HepG2 (cell line): ENCODE measurements around the gene OSBPL3. TPM values are rescaled to one million over a fixed set of nuclear protein-coding genes. Genes with fewer than 3 reads are reported as not detected.

Source experiments
- ATAD3A ChIP-seq: sonication (generic); formaldehyde crosslinking; IDR thresholded peaks from 2 replicates; pipeline ENCODE4 v1.4.0; 2020; ENCODE audit warnings: missing genetic modification reagents
- EZH2 ChIP-seq: conservative IDR thresholded peaks from 2 replicates; pipeline ENCODE4 v1.6.1; 2012; ENCODE audit warnings: mild to moderate bottlenecking, low read depth, low read length, moderate library complexity
- FLYWCH1 ChIP-seq: sonication (generic); formaldehyde crosslinking; IDR thresholded peaks from 2 replicates; pipeline ENCODE4 v1.8.1; 2023; ENCODE audit warnings: mild to moderate bottlenecking, missing genetic modification reagents
- GMEB1 ChIP-seq: sonication (generic); formaldehyde crosslinking; IDR thresholded peaks from 2 replicates; pipeline ENCODE4 v1.5.1; 2020; ENCODE audit warnings: missing genetic modification reagents, mild to moderate bottlenecking, borderline replicate concordance
- GTF2F1 ChIP-seq: fragments of 150-350 bp; IDR thresholded peaks from 2 replicates; pipeline ENCODE4 v1.6.1; 2014; ENCODE audit warnings: low read length
- KDM5B ChIP-seq: sonication (generic); formaldehyde crosslinking; IDR thresholded peaks from 2 replicates; pipeline ENCODE4 v1.4.0; 2020; ENCODE audit warnings: missing genetic modification reagents, mild to moderate bottlenecking, borderline replicate concordance
- THRA ChIP-seq: sonication (generic); formaldehyde crosslinking; IDR thresholded peaks from 2 replicates; pipeline ENCODE4 v1.4.0; 2020; ENCODE audit warnings: missing genetic modification reagents, borderline replicate concordance
- ZXDC ChIP-seq: sonication (generic); formaldehyde crosslinking; IDR thresholded peaks from 2 replicates; pipeline ENCODE4 v1.5.0; 2020; ENCODE audit warnings: mild to moderate bottlenecking, missing genetic modification reagents
- polyA plus RNA-seq, 8 experiments: library from polyadenylated mRNA; depleted of rRNA in 3 of 8; stranded (reverse) in 7 of 8; unstranded in 1 of 8; fragments of >200 nt; fragmentation: Illumina TruSeq in 4 of 8; extraction: Trizol in 4 of 8; gene quantifications; 2 replicates each; pipeline versions ENCODE4 v1.2.1 to v1.2.3, GENCODE V29; 2011 to 2016; ENCODE audit warnings: low read depth in 4 of 8, missing spikeins in 1 of 8, mixed read lengths in 1 of 8; ENCODE audit not compliant: insufficient read depth in 1 of 8
- total RNA-seq, 5 experiments: library from RNA; depleted of rRNA; stranded (reverse); fragments of >200 nt; fragmentation: Illumina TruSeq; extraction: Trizol; gene quantifications; 2 replicates each; pipeline ENCODE4 v1.2.3, GENCODE V29; 2016; ENCODE audit warnings: low read depth in 1 of 5
- TF ChIP-seq, protein P1 (sequence below): sonication (generic); formaldehyde crosslinking; IDR thresholded peaks from 2 replicates; pipeline ENCODE4 v1.4.0; 2020; ENCODE audit warnings: missing genetic modification reagents, borderline replicate concordance

Gene OSBPL3
- total and polyA plus RNA-seq, 2 of the 13 experiments (the other 11 are each of a cell fraction or from before 2014, with no cell fraction given) = 8.8 to 28.9 TPM

DNA sequence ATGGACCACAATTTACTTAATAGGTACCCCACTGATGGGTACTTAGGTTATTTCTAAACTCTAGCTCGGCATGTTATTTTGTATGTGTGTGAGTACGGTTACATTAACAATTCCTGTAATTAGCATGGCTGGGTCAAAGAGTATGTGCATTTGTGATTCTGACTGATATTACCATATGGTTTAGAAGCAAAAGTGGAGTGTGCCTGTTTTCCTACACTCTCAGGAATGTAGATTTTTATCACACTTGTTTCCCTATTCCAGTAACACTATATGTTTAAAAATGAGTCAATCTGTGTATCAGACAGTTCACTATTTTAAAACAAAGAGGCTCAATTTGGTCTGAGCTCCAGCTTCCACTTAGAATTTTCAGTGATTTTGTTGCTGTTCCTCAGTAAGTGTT lies 178.1 kb downstream of the OSBPL3 start (continued):
- TF ChIP-seq ATAD3A (CRISPR knock-in tag) (no peak), THRA (CRISPR knock-in tag) (no peak), ZXDC (no peak), FLYWCH1 (CRISPR knock-in tag) (no peak), EZH2 (no peak), GMEB1 (CRISPR knock-in tag) (no peak), GTF2F1 (no peak), KDM5B (CRISPR knock-in tag) (no peak)
- TF ChIP-seq, protein P1, sequence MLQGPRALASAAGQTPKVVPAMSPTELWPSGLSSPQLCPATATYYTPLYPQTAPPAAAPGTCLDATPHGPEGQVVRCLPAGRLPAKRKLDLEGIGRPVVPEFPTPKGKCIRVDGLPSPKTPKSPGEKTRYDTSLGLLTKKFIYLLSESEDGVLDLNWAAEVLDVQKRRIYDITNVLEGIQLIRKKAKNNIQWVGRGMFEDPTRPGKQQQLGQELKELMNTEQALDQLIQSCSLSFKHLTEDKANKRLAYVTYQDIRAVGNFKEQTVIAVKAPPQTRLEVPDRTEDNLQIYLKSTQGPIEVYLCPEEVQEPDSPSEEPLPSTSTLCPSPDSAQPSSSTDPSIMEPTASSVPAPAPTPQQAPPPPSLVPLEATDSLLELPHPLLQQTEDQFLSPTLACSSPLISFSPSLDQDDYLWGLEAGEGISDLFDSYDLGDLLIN (CRISPR knock-in tag) = no peak
